Peyer's patch (tissue), 4 donors: ENCODE measurements around the gene ZFR2. TPM values are rescaled to one million over a fixed set of nuclear protein-coding genes. Genes with fewer than 3 reads are reported as not detected.
"Not testable (repeated sequence)": the region's sequence is repeated elsewhere in the genome, so short reads cannot be mapped to it uniquely, and the experiment has no call there.

Experiments used
- DNase-seq, 3 donors: peaks; one replicate each; pipeline ENCODE4 v3.0.0-alpha.2; 2017 to 2019
- H3K27ac ChIP-seq, 4 donors: fragments of 200-600 bp; sonication (generic); one replicate each; pipeline ENCODE4 v1.5.1; 2016 to 2019
- H3K27me3 ChIP-seq, 2 donors: fragments of 200-600 bp; sonication (generic); one replicate each; pipeline ENCODE4 v1.5.1; 2019
- H3K36me3 ChIP-seq, 3 donors: fragments of 200-600 bp; sonication (generic); one replicate each; pipeline ENCODE4 v1.5.1; 2016 to 2019
- H3K4me1 ChIP-seq, 4 donors: fragments of 200-600 bp; sonication (generic); one replicate each; pipeline ENCODE4 v1.5.1; 2016 to 2019
- H3K4me3 ChIP-seq, 4 donors: fragments of 200-600 bp; sonication (generic); 1 replicate in 3 of 4; 2 replicates in 1 of 4; pipeline ENCODE4 v1.5.1; 2016 to 2019; ENCODE audit warnings: mild to moderate bottlenecking in 1 of 4
- H3K9me3 ChIP-seq, 4 donors: fragments of 200-600 bp; sonication (generic); one replicate each; pipeline ENCODE4 v1.5.1; 2016 to 2019; ENCODE audit warnings: mild to moderate bottlenecking in 1 of 4
- CTCF ChIP-seq, 6 experiments: fragments of 450-650 bp in 4 of 6; fragments of 200-600 bp in 2 of 6; sonication (generic) in 1 of 6; IDR thresholded peaks; one replicate each; pipeline ENCODE4 v1.5.1; 2017 to 2019; ENCODE audit warnings: antibody characterized with exemption in 6 of 6, mild to moderate bottlenecking in 3 of 6, moderate library complexity in 1 of 6
- POLR2A ChIP-seq, 2 donors: fragments of 450-650 bp; IDR thresholded peaks; one replicate each; pipeline ENCODE4 v1.5.1; 2017; ENCODE audit warnings: antibody characterized with exemption in 2 of 2, mild to moderate bottlenecking in 2 of 2, moderate library complexity in 2 of 2
- total RNA-seq, 4 donors: library from RNA; depleted of rRNA; stranded (reverse); fragments of >200 nt; gene quantifications; one replicate each; pipeline ENCODE4 v1.1.0, GENCODE V29; 2016

ZFR2 gene
- total RNA-seq, 4 donors from 2014 or later: not detected

DNA sequence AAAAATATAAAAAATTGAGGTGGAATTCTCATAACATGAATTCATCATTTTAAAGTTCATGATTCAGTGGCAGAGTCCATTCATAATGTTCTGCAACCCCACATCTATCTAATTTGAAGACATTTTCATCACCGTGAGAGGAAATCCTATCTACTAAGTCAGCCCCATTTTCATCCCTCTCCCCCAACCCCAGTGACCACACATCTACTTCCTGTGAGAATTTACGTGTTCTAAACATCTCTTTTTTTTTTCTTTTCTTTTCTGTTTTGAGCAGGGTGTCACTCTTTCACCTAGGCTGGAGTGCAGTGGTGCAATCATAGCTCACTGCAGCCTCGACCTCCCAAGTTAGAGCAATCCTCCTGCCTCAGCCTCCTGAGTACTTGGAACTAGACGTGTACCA is 29.1 kb upstream of the ZFR2 start:
- H3K4me3 ChIP-seq: no peak overlapping the region
- peaks cover 0 to 6% (median 0%) of the 10 kb centered on the region in 4 donors for H3K9me3 ChIP-seq
- no peaks in the 10 kb centered on the region for H3K4me1 ChIP-seq
- H3K36me3 ChIP-seq: no peaks in the 10 kb centered on the region
- H3K27me3 ChIP-seq: no peaks in the 10 kb centered on the region
- no peak overlapping the region for H3K27ac ChIP-seq
- no peak for TF ChIP-seq CTCF (IDR thresholded peaks at IDR 0.05)
- no peak for TF ChIP-seq POLR2A (IDR thresholded peaks at IDR 0.05)
- peak in 1 of 3 donors; percentile 47 for DNase-seq

GRCh38 chr19:3895788-3896187 is 26.9 kb upstream of the ZFR2 start:
- Histone ChIP-seq H3K27me3 (no peaks in the 10 kb centered on the region), H3K4me3 (no peak overlapping the region), H3K27ac (no peak overlapping the region), H3K36me3 (no peaks in the 10 kb centered on the region), H3K4me1 (no peaks in the 10 kb centered on the region), H3K9me3 (peaks cover 0 to 6% (median 0%) of the 10 kb centered on the region in 4 donors)
- DNase-seq: no peak
- TF ChIP-seq CTCF (IDR thresholded peaks at IDR 0.05) (no peak), POLR2A (IDR thresholded peaks at IDR 0.05) (no peak)

- not testable (repeated sequence) for H3K36me3 ChIP-seq, H3K4me1 ChIP-seq, H3K27ac ChIP-seq, H3K27me3 ChIP-seq, DNase-seq, H3K9me3 ChIP-seq, H3K4me3 ChIP-seq
Measured at GRCh38 chr19:3894959-3895358, 26.1 kb upstream of the ZFR2 start.

GRCh38 chr19:3893509-3894179 is 24.8 kb upstream of the ZFR2 start:
- H3K4me3 ChIP-seq: no peak overlapping the region
- H3K4me1 ChIP-seq: no peaks in the 10 kb centered on the region
- H3K27me3 ChIP-seq: no peaks in the 10 kb centered on the region
- no peak for DNase-seq
- TF ChIP-seq CTCF (IDR thresholded peaks at IDR 0.05) (no peak), POLR2A (IDR thresholded peaks at IDR 0.05) (no peak)
- no peaks in the 10 kb centered on the region for H3K36me3 ChIP-seq
- H3K27ac ChIP-seq: no peak overlapping the region
- peaks cover 0 to 4% (median 0%) of the 10 kb centered on the region in 4 donors for H3K9me3 ChIP-seq

DNA sequence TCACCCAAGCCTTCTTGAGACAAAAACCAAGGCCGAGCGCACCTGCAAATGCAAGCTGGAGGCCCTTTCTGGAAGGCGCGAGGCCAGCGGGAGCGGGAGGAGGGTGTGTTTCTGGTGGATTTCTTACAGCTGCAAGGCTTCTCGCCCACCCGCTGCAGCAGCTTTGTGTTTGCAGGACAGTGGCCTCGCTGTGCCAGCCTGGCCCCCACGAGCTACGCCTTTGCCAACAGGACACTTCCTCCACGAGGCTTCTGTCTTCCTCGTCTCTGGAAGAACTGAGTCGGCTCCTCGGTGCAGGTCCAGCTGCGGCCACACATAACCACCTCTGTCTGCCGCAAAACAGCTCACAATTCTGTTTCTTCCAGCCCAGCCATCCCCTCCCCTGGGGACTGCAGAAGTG is 21.8 kb upstream of the ZFR2 start:
- DNase-seq: no peak
- Histone ChIP-seq H3K4me3 (no peak overlapping the region), H3K27me3 (no peaks in the 10 kb centered on the region), H3K36me3 (no peaks in the 10 kb centered on the region), H3K4me1 (no peaks in the 10 kb centered on the region), H3K9me3 (no peaks in the 10 kb centered on the region), H3K27ac (no peak overlapping the region)
- TF ChIP-seq POLR2A (IDR thresholded peaks at IDR 0.05): no peak
- TF ChIP-seq CTCF (IDR thresholded peaks at IDR 0.05): no peak

- H3K27me3 ChIP-seq: peaks cover 0 to 15% of the 10 kb centered on the region in 2 donors
Measured at GRCh38 chr19:3882041-3882384, 13.2 kb upstream of the ZFR2 start.

More at GRCh38 chr19:3882041-3882384, 13.2 kb upstream of the ZFR2 start:
- no peak for DNase-seq
- Histone ChIP-seq H3K9me3 (no peaks in the 10 kb centered on the region), H3K27ac (no peak overlapping the region), H3K4me1 (peaks cover 0 to 10% (median 0%) of the 10 kb centered on the region in 4 donors), H3K36me3 (no peaks in the 10 kb centered on the region), H3K4me3 (no peak overlapping the region)
- TF ChIP-seq CTCF (IDR thresholded peaks at IDR 0.05): no peak
- no peak for TF ChIP-seq POLR2A (IDR thresholded peaks at IDR 0.05)
